IPS-20b (cell line): ENCODE results near the gene PIP5K1B.

Experiments
- H3K27ac ChIP-seq: one replicate; pipeline ENCODE4 v1.5.1; 2013; ENCODE audit warnings: low read length
- H3K27me3 ChIP-seq: 2 replicates; pipeline ENCODE4 v1.6.1; 2013; ENCODE audit warnings: mild to moderate bottlenecking, low read length, inconsistent platforms; ENCODE audit not compliant: insufficient read depth
- H3K36me3 ChIP-seq: 2 replicates; pipeline ENCODE4 v1.6.1; 2013; ENCODE audit warnings: low read depth, mild to moderate bottlenecking, inconsistent platforms, low read length, moderate library complexity; ENCODE audit not compliant: insufficient read depth
- H3K4me1 ChIP-seq: 2 replicates; pipeline ENCODE4 v1.6.1; 2013; ENCODE audit warnings: mild to moderate bottlenecking, control low read depth, inconsistent platforms, low read length, moderate library complexity; ENCODE audit not compliant: insufficient read depth
- H3K4me3 ChIP-seq: 2 replicates; pipeline ENCODE4 v1.5.1; 2013; ENCODE audit warnings: mild to moderate bottlenecking, low read length, inconsistent platforms
- H3K9ac ChIP-seq: 2 replicates; pipeline ENCODE4 v1.6.1; 2013; ENCODE audit warnings: low read depth, mild to moderate bottlenecking, inconsistent platforms, low read length, moderate library complexity
- H3K9me3 ChIP-seq: 2 replicates; pipeline ENCODE4 v1.6.1; 2013; ENCODE audit warnings: mild to moderate bottlenecking, low read depth, low read length, inconsistent platforms; ENCODE audit not compliant: insufficient read depth

Gene PIP5K1B

GRCh38 chr9:68996462-68996861 lies 291.4 kb downstream of the PIP5K1B start:
- H3K4me3 ChIP-seq: no peak overlapping the region
- no peak overlapping the region for H3K27ac ChIP-seq
- H3K36me3 ChIP-seq: no peaks in the 10 kb centered on the region
- H3K9me3 ChIP-seq: no peaks in the 10 kb centered on the region
- H3K27me3 ChIP-seq: no peaks in the 10 kb centered on the region
- peaks cover 13% of the 10 kb centered on the region; the same call in 1 of the 2 replicates for H3K4me1 ChIP-seq
- H3K9ac ChIP-seq: no peak overlapping the region

- Histone ChIP-seq H3K27ac (no peak overlapping the region), H3K4me1 (peaks cover 13% of the 10 kb centered on the region; the same call in 1 of the 2 replicates), H3K9ac (no peak overlapping the region), H3K9me3 (no peaks in the 10 kb centered on the region), H3K27me3 (no peaks in the 10 kb centered on the region), H3K4me3 (no peak overlapping the region), H3K36me3 (no peaks in the 10 kb centered on the region)
These were observed 292.6 kb downstream of the PIP5K1B start for GRCh38 chr9:68997666-68998065.

DNA sequence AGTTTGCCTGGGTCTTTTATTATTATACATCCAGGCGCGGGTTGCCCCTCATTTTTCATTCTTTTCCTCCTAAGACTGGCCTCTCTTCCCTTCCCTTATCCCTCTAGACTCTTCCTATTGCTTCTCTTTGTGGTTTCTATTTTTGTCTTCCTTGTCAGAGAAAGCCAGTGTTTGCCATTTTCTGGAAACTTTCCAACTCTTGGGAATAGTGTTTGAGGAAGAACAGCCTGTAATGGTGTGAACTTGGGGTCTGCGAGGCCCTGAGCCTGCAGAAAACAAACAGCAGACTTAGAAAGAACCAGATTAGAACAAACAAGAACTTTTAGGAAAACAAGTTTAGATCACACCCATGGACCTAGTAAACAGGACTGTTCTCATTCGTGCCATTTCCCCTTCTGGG lies 293.3 kb downstream of the PIP5K1B start:
- peaks cover 13% of the 10 kb centered on the region; the same call in 1 of the 2 replicates for H3K4me1 ChIP-seq
- no peak overlapping the region for H3K27ac ChIP-seq
- H3K4me3 ChIP-seq: no peak overlapping the region
- H3K9ac ChIP-seq: peak overlapping the region; percentile 10; the same call in 1 of the 2 replicates
- H3K36me3 ChIP-seq: no peaks in the 10 kb centered on the region
- H3K27me3 ChIP-seq: no peaks in the 10 kb centered on the region
- no peaks in the 10 kb centered on the region for H3K9me3 ChIP-seq

DNA sequence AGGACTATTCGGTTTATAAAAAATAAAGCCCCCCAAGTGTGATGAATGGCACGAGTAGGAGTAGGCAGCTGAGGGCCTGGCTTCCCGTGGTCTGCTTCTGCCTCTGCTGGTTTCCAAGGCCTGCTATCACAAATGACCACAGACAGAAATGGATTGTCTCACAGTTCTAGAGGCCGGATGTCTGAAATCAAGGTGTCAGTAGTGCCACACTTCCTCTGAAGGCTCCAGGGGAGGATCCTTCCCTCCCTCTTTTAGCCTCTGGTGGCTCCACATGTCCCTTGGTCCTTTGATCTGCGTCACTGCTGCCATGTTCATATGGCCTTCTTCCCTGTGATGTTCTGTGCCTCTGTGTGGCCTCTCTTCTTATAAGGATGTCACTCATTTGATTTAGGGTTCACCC lies 293.8 kb downstream of the PIP5K1B start:
- Histone ChIP-seq H3K36me3 (no peaks in the 10 kb centered on the region), H3K9me3 (no peaks in the 10 kb centered on the region), H3K4me1 (peaks cover 13% of the 10 kb centered on the region; the same call in 1 of the 2 replicates), H3K9ac (peak overlapping the region; percentile 10; the same call in 1 of the 2 replicates), H3K4me3 (no peak overlapping the region), H3K27ac (no peak overlapping the region), H3K27me3 (no peaks in the 10 kb centered on the region)

DNA sequence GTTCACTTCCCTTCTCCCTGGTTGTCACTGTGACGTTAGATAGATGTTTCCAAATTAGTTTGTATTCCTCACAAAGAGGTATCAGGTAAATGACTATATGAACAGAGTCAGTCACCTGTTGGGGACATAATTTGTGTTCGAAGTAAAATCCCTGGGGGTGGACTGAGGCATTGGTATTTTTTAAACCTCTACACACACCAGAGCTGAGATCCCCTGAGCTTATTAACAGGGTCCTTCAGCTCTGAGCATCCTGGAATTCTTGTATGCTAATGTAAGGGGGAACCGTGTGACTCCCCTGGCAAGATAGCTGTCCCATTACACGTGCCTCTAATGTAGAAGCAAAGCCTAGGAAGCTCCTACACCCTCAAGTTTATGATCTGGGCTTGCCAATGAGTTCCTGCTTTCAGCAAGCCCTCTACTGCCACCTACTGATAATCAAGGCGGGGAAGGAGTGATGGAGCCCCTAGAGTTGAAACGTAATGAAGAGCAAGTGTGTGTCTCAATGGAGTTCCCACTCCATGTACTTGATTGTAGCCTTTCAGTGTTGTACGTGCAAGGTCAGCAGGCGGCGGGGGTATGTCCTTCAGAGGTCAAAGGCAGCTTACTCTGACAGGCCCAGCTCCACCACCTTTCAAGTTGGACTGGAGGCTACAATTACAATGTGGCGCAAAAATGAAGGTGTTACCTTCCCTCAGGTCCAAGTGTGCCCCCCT lies 294.5 kb downstream of the PIP5K1B start:
- Histone ChIP-seq H3K4me3 (no peak overlapping the region), H3K36me3 (no peaks in the 10 kb centered on the region), H3K4me1 (peaks cover 13% of the 10 kb centered on the region; the same call in 1 of the 2 replicates), H3K27me3 (no peaks in the 10 kb centered on the region), H3K9me3 (no peaks in the 10 kb centered on the region), H3K27ac (no peak overlapping the region), H3K9ac (peak overlapping the region; percentile 10; the same call in 1 of the 2 replicates)

DNA sequence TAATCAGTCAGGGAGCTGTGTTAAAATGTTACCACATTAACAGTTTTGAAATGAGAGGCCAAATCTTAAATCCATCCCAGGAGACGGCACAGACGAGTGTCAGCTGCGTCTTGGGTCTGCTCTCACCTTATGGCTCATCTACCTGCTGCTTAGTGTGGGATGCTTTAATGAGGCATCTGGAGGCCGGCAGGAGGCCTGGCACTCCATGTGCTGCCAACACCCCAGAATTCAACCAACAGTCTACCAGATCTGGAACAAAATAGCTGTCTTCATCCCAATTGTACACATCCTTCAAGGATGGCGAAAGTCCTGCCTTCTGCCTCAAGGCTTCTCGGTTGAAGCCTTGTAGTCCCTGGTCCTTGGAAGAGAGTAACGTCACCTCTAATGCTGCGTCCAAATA lies 296.9 kb downstream of the PIP5K1B start:
- H3K4me3 ChIP-seq: no peak overlapping the region
- no peaks in the 10 kb centered on the region for H3K9me3 ChIP-seq
- no peaks in the 10 kb centered on the region for H3K27me3 ChIP-seq
- H3K4me1 ChIP-seq: peaks cover 13% of the 10 kb centered on the region; the same call in 1 of the 2 replicates
- H3K9ac ChIP-seq: no peak overlapping the region
- H3K36me3 ChIP-seq: no peaks in the 10 kb centered on the region
- no peak overlapping the region for H3K27ac ChIP-seq

- H3K27me3 ChIP-seq: no peaks in the 10 kb centered on the region
- peaks cover 7% of the 10 kb centered on the region; the same call in 1 of the 2 replicates for H3K4me1 ChIP-seq
- H3K9me3 ChIP-seq: no peaks in the 10 kb centered on the region
These were observed 298.0 kb downstream of the PIP5K1B start for GRCh38 chr9:69003051-69003450.

GRCh38 chr9:69004836-69005235 lies 299.8 kb downstream of the PIP5K1B start:
- Histone ChIP-seq H3K27ac (no peak overlapping the region), H3K9ac (no peak overlapping the region), H3K4me1 (no peaks in the 10 kb centered on the region), H3K36me3 (no peaks in the 10 kb centered on the region), H3K9me3 (no peaks in the 10 kb centered on the region), H3K27me3 (no peaks in the 10 kb centered on the region), H3K4me3 (no peak overlapping the region)

More at GRCh38 chr9:69003051-69003450, 298.0 kb downstream of the PIP5K1B start:
- no peak overlapping the region for H3K4me3 ChIP-seq
- H3K27ac ChIP-seq: no peak overlapping the region
- H3K36me3 ChIP-seq: no peaks in the 10 kb centered on the region
- H3K9ac ChIP-seq: no peak overlapping the region

DNA sequence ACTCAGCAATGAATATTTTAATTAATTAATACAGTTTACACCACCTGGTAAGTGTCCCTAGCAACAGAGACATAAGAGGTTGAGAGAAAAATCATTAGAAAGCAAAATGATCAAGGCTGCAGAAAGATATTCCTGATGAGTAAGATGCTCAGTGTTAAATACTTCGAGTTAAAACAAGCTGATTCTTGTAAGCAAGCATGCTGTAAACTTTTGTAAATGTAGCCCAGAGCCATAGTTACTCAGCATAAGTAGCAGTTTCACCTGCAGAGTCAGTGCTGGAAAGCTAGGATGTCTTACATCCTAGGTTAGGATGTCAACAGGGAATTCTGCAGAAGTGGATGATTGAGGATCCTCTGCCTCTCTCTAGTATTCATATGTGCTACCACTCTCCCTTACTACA lies 304.7 kb downstream of the PIP5K1B start:
- Histone ChIP-seq H3K27ac (no peak overlapping the region), H3K27me3 (no peaks in the 10 kb centered on the region), H3K4me3 (no peak overlapping the region), H3K9ac (no peak overlapping the region), H3K4me1 (no peaks in the 10 kb centered on the region), H3K9me3 (no peaks in the 10 kb centered on the region), H3K36me3 (no peaks in the 10 kb centered on the region)

- Histone ChIP-seq H3K9ac (no peak overlapping the region), H3K4me3 (no peak overlapping the region), H3K27ac (no peak overlapping the region), H3K4me1 (peaks cover 14% of the 10 kb centered on the region; the same call in 1 of the 2 replicates), H3K9me3 (no peaks in the 10 kb centered on the region), H3K27me3 (no peaks in the 10 kb centered on the region), H3K36me3 (no peaks in the 10 kb centered on the region)
These were observed 307.8 kb downstream of the PIP5K1B start for GRCh38 chr9:69012696-69013381.

GRCh38 chr9:69013382-69013727 lies 308.3 kb downstream of the PIP5K1B start:
- Histone ChIP-seq H3K9ac (no peak overlapping the region), H3K27me3 (no peaks in the 10 kb centered on the region), H3K4me1 (peaks cover 14% of the 10 kb centered on the region; the same call in 1 of the 2 replicates), H3K27ac (no peak overlapping the region), H3K36me3 (no peaks in the 10 kb centered on the region), H3K9me3 (no peaks in the 10 kb centered on the region), H3K4me3 (no peak overlapping the region)

- no peaks in the 10 kb centered on the region for H3K27me3 ChIP-seq
- H3K27ac ChIP-seq: no peak within 1 kb of the TSS
- no peaks in the 10 kb centered on the region for H3K36me3 ChIP-seq
- H3K4me1 ChIP-seq: peaks cover 14% of the 10 kb centered on the region; the same call in 1 of the 2 replicates
- no peak within 1 kb of the TSS for H3K4me3 ChIP-seq
- H3K9ac ChIP-seq: no peak within 1 kb of the TSS
- no peaks in the 10 kb centered on the region for H3K9me3 ChIP-seq
These were observed 309.0 kb downstream of the PIP5K1B start, which contains the start of gene PRKACG for GRCh38 chr9:69014013-69014412. PRKACG (minus strand) TSS chr9:69014113; CDS start chr9:69014092, 21 bp downstream.
